Central memory CD4-positive, alpha-beta T cell (primary cell): ENCODE data around the gene MBOAT7.
A peak's percentile ranks its signal among the peaks of the same experiment; 100 is the strongest.

Source experiments
- DNase-seq: peaks from one replicate; pipeline ENCODE4 v3.0.0; 2022

The MBOAT7 gene

DNA sequence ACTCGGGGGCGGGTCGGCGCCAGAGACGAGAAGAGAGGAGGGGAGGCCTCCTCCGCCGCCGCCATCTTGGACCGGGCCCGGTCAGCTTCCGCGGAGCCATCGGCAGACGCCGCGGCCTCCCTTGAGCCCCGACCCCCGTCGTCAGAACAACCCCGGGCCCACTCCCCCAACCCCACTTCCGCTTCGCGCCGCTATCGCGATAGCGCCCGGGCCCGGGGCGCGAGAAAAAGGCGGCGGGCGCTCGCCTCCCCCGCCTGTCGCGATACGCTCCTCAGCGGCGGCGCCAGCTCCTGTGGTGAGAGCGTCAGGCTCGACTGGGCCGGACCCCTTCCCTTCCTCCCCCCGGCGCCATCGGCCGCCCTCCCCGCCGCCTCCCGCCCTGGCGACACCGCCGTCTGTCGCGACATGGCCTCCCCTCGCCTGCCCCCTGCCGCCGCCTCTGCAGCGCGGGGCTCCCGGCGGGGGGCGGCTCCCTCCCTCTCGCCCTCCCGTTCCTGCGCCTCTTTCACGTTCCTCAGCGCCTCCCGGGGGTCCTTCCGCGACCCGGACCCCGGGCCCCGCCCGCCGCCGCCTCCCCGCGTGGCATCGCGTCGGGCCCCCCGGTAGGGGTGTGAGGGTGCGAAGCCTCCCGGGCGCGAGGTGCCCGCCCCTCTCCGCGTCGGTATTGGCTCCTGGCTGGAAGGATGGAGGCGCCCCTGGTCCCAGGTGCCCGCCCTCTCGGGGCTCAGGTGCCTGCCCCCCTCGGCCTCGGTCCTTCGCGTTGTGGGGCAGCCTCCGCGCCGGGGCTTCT is 51.5 kb downstream of the MBOAT7 start, which contains the start of gene CNOT3:
CNOT3 (plus strand) TSS at position 64 of the 790 bp plus-strand sequence. CDS start 5,217 bp downstream, outside the sequence.
- DNase-seq: no peak

DNA sequence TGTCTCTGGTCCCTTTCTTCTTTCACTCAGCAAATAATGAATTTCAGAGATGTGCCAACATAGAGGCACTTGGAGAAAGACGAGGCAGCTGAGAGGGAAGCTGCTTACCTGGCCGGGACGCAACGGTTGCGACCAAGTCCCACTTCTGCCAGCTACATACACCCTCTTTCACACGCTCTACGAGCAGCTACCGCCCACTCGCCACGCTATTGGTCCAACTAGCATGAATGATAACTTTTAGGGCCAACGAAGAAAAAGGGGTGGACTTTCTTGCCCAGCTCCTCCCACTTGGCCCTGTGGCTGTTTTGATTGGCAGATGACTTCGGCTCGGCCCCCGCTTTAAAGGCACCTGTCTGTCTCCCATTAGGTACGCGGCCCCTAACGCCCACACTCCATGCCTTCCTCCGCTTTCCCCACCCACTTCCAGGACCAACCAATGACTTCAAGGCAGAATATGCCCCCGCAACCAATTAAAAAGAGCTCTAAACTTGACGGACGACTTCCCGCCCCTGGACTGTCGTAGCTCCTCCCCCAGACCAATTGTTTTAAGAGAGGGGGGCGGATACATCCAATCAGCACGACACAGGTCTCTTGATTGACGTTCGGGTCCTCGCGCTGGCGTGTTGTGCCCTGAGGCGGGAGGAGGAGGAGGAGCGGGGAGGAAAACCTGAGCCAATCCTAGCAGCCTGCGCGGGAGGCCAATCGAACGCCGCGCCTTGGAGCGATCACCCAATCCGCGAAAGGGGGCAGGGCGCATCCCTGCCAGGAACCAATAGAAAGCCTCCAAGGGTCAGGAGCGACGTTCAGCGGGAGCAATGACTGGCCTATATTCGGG is 52.3 kb downstream of the MBOAT7 start:
- DNase-seq: peak; percentile 100

DNA sequence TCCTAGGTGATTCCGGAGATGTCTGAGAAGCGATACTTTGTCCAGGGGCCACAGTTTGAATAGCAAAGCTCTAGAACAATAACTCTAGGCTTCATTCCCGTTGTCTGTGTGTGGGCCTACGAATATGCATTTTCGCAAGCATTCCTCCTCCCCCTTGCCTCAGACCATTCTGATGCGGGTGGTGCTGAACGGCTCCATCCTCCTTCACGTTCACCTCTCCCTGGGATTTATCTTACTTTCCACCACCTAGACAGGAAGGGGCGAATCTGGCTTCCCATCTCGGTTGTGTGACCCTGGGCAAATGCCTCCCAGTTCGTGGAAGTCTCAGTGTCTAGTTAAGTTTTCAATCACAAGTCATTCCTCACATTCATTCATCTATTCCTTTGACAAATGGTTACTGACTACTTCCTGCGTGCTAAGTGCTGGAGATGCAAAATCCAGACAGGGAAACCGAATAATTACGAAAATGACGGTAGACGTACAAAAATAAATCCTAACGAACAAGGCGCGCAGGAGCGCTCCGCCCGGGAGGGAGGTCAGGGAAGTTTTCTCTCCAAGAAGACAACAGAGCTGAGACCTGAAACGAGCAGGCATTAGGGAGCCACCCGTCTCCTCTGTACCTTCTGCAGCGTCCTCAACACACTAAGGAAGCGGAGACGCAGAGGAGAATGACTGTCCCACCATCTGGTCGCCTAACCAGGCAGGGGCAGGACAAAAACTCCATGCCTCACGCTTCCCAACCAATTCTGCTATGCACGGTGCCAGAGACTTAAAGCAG is 53.1 kb downstream of the MBOAT7 start:
- no peak for DNase-seq

DNA sequence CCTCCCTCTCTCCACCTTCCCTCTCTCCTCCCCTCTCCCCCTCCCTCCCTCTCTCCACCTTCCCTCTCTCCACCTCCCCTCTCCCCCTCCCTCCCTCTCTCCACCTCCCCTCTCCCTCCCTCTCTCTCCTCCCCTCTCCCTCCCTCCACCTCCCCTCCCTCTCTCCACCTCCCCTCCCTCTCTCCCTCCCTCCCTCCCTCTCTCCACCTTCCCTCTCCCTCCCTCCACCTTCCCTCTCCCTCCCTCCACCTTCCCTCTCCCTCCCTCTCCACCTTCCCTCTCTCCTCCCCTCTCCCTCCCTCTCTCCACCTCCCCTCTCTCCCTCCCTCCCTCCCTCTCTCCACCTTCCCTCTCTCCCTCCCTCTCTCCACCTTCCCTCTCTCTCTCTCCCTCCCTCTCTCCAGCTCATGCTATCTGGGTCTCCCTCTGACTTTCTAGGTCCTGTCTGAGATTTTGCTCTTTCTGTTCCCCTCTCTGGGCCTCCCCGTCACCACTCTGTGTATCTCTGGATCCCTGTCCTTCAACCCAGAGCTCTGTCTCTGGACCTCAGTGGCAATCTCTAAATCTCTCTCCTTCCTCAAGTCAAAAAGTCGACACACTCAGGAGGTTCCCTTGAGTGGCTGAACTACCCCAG is 55.3 kb downstream of the MBOAT7 start:
- no peak for DNase-seq

DNA sequence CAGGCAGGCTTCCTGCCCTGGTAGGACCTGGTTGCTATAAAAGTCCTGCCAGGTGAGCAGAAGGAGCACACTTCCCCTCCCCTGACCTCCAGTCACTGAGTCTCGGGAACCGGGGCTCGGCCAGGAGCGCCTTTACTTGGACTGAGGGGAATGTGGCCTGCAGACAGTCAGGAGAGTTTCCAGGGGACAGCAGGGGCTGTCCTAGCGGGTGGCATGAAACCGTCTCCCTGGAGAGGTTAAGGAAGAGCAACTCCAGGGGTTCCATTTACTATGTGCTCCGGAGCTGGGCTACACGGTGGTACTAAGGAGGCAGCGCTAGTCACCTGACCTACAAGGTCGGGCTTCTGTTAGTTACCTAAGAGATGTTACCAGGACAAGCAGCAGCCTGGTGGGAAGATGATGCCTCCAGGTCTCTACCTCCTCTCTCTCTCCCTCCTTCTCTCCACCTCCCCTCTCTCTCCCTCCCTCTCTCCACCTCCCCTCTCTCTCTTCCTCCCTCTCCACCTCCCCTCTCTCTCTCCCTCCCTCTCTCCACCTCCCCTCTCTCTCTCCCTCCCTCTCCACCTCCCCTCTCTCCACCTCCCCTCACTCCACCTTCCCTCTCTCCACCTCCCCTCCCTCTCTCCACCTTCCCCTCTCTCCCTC is 55.9 kb downstream of the MBOAT7 start:
- DNase-seq: no peak

DNA sequence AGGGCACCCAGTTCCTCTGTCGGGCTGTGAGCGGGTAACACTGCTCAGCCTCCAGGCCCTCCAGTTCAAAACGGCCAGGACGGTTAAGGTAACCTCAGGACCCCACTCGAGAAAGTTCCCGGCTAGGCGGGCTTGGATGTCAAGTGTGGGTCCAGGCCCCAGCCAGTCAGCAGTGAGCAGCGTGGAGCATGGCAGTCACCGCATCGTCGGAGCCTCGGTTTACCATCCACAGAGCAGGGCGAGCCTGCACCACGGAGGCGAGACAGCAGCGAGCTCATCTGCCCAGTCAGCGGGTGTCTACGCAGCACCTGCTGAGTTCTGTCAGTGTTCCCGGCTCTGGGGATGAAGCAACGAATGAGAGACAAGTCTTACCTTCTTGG is 59.8 kb downstream of the MBOAT7 start:
- no peak for DNase-seq

DNA sequence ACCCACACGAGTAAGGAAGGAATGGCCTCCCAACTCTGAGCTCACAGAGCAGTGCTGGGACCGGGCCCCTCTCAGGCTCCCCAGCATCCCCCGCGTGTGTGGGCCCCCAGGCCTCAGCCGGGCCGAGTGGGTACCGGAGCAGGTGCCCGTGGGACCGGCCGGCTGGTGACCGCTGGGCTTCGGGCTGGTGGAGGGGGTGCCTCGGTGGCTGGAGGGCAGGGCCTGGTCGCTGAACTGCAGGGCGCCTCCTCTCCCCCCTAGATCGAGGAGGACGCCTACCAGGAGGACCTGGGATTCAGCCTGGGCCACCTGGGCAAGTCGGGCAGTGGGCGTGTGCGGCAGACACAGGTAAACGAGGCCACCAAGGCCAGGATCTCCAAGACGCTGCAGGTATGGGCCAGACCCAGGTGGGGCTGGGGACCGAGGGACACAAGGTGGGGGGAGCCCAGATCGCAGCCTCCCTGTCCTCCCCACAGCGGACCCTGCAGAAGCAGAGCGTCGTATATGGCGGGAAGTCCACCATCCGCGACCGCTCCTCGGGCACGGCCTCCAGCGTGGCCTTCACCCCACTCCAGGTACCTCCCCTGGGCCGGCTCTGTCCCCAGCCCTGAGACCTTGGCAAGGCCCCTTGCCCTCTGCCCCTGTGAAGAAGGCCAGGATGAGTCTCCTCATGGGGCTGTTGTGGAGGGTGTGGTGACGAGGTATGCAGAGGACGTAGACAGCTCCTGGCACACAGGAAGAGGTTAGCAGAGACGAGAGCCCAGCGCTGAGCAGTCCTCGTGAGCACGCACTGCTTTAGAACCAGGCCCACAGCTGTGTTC is 60.4 kb downstream of the MBOAT7 start:
- DNase-seq: no peak

DNA sequence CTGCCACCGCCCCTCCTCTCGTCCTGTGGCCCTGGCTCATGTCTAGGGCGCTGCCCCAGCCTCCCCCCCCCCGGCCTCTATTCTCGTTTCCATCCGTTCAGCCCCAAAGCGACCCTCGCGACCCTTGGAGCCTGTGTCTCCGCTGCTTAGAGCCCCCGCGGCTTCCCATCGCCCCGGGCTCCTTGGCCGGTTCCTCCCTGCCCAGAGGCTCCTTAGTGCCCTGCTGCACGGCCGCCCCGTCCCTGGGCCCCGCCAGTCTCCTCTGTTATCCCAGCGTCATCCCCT is 61.0 kb downstream of the MBOAT7 start:
- no peak for DNase-seq

DNA sequence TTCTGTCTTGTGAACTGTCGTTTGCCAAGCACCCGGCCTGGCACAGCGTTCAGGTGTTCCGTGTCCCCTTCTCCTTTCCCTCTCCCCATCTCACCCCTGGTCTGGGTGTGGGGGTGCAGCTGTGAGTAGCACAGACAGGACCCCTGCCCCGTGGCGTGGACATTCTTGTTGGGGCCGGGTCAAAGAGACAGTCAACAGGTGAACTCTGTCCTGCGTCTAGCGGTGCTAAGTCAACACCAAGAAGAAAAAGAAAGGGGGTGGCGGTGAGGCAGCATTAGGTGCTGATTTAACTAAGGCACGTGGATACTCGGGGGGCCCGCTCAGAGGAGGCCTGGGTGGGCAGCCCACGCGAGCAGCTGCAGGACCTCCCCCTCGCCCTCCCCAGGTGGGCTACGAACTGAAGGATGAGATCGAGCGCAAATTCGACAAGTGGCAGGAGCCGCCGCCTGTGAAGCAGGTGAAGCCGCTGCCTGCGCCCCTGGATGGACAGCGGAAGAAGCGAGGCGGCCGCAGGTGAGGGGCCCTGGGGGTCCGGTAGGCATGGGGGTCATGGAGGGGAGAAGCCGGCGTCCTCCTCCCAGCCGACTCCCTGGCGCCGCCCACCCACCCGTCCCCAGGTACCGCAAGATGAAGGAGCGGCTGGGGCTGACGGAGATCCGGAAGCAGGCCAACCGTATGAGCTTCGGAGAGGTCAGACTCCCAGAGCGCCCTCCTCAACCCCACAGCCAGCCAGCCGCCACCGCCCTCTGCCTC is 61.5 kb downstream of the MBOAT7 start:
- DNase-seq: no peak

DNA sequence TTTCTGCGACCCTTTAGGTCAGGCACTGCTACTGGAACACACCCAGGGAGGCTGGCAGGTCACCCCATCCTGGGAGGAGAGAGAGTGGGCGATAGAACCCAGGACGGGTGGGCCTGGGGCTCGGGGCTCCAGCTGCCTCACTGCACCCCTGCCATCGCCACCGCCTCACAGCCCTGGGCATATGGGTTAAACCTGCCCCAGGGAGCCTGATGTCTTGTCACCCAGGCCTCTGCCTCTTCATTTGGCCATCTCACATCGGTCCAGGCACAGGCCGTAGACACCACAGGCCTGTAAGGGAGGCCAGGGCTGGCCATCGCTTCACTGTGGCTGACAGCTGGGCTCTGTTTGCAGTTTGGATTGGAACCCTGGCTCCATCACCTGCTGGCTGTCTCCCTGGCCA is 63.7 kb downstream of the MBOAT7 start:
- DNase-seq: no peak

DNA sequence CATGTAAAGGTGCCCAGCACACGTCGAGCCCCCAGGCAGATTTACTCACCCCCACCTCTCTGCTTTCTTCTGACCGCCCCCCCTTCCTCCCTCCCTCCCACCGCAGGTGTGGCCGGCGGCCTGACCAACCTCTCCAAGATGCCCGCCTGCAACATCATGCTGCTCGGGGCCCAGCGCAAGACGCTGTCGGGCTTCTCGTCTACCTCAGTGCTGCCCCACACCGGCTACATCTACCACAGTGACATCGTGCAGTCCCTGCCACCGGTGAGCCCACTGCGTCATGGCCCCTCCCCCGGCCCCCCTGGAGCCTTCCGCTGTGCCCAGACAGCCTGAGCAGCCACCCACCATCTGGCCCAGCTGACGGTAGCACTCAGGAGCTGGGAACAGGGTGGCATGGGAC is 65.0 kb downstream of the MBOAT7 start:
- DNase-seq: no peak

DNA sequence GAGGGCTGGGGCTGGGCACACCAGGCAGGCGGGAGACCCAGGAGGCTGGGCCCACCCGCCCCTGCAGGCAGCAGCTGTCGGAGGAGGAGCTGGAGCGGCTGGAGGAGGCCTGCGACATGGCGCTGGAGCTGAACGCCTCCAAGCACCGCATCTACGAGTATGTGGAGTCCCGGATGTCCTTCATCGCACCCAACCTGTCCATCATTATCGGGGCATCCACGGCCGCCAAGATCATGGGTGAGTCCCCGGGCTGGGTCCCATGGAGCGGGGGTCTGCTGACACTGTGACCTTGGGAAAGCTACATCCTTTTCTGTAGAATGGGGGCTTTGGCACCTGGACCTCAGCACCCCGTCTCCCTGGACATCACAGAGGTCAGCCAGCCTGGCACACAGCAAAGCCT is 65.7 kb downstream of the MBOAT7 start:
- DNase-seq: no peak
